ENCODE results near the gene PEX11B. TPM values are rescaled to one million over a fixed set of nuclear protein-coding genes. Genes with fewer than 3 reads are reported as not detected.
A peak's percentile ranks its signal among the peaks of the same experiment; 100 is the strongest.

PEX11B gene
- total RNA-seq, 2 donors from 2014 or later: 20.1 to 21.2 TPM

DNA sequence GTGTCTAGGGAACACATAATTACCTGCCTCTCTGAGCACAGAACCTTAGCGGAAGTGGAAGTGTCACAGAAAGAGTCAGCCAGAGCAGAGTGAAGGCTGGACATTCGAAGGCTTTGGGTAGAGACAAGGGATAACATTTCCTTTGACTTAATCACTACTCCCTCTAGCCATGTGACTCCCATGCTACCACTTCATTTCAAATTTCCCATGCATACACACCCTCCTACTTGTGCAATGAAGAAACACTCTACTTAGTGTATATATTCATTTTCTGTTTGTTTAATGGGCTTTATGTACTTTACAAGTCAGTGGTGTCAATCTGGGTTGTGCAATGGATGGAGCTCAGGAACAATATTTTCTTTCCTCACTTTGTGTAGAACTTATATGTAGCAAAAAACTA lies 39.8 kb downstream of the PEX11B start:
- Histone ChIP-seq H3K27ac (no peak overlapping the region), H3K4me3 (no peak overlapping the region), H3K27me3 (no peaks in the 10 kb centered on the region), H3K9me3 (no peaks in the 10 kb centered on the region), H3K4me1 (no peaks in the 10 kb centered on the region), H3K36me3 (no peaks in the 10 kb centered on the region)
- DNase-seq (ENCODE audit: low spot score): no peak
- TF ChIP-seq, protein P1, sequence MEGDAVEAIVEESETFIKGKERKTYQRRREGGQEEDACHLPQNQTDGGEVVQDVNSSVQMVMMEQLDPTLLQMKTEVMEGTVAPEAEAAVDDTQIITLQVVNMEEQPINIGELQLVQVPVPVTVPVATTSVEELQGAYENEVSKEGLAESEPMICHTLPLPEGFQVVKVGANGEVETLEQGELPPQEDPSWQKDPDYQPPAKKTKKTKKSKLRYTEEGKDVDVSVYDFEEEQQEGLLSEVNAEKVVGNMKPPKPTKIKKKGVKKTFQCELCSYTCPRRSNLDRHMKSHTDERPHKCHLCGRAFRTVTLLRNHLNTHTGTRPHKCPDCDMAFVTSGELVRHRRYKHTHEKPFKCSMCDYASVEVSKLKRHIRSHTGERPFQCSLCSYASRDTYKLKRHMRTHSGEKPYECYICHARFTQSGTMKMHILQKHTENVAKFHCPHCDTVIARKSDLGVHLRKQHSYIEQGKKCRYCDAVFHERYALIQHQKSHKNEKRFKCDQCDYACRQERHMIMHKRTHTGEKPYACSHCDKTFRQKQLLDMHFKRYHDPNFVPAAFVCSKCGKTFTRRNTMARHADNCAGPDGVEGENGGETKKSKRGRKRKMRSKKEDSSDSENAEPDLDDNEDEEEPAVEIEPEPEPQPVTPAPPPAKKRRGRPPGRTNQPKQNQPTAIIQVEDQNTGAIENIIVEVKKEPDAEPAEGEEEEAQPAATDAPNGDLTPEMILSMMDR (IDR thresholded peaks at IDR 0.05): no peak

DNA sequence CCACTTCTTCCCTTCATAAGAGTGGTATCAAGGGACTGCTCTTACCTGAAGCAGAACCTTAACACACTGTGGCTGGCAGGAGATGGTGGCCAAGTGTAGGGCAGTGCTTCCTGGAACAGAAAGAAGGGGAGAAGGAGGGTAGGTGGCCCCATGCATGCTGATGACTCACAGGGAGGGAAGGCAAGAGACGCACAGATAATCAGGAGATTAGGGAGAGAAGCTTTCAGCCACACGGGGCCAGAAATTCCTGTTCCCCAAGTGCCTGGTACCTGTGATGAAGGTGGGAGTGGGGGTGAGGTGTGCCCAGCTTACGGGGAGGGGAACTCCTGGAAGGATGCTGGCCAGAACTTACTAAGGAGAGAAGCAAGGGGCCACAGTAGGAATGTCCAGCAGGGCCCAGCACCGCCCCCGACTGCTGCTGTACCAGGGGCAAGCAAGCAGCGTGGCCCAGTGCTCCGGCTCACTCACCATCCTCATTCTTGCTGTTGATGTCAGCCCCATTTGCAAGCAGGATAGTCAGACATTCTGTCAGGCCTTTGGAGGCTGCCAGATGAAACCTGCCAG lies 40.5 kb downstream of the PEX11B start:
- TF ChIP-seq, protein P1 (IDR thresholded peaks at IDR 0.05): no peak
- Histone ChIP-seq H3K27me3 (no peaks in the 10 kb centered on the region), H3K27ac (no peak overlapping the region), H3K4me3 (no peak overlapping the region), H3K36me3 (no peaks in the 10 kb centered on the region), H3K9me3 (no peaks in the 10 kb centered on the region), H3K4me1 (no peaks in the 10 kb centered on the region)
- DNase-seq (ENCODE audit: low spot score): no peak

DNA sequence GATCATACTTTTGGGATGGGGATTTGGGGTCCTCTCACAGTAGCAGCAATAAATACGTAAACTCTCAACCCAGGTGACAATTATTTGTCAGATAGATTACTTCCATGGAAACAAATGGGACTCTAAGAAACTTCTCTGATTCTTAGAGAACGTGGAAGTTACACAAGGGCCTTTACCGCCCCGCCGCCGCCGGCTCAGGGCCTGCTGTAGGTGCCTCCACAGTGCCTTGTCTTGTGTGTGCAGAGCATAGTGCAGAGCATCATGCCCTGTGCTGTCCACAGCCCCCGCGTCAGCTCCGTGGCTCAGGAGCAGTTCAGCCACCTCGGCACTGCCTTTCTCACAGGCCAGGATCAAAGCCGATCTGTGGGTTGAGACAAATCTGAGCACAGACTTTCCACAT lies 43.9 kb downstream of the PEX11B start:
- no peaks in the 10 kb centered on the region for H3K27me3 ChIP-seq
- H3K4me3 ChIP-seq: no peak overlapping the region
- H3K27ac ChIP-seq: no peak overlapping the region
- TF ChIP-seq, protein P1 (IDR thresholded peaks at IDR 0.05): no peak
- no peaks in the 10 kb centered on the region for H3K36me3 ChIP-seq
- H3K9me3 ChIP-seq: no peaks in the 10 kb centered on the region
- DNase-seq (ENCODE audit: low spot score): no peak
- peaks cover 0 to 7% of the 10 kb centered on the region in 2 donors for H3K4me1 ChIP-seq

DNA sequence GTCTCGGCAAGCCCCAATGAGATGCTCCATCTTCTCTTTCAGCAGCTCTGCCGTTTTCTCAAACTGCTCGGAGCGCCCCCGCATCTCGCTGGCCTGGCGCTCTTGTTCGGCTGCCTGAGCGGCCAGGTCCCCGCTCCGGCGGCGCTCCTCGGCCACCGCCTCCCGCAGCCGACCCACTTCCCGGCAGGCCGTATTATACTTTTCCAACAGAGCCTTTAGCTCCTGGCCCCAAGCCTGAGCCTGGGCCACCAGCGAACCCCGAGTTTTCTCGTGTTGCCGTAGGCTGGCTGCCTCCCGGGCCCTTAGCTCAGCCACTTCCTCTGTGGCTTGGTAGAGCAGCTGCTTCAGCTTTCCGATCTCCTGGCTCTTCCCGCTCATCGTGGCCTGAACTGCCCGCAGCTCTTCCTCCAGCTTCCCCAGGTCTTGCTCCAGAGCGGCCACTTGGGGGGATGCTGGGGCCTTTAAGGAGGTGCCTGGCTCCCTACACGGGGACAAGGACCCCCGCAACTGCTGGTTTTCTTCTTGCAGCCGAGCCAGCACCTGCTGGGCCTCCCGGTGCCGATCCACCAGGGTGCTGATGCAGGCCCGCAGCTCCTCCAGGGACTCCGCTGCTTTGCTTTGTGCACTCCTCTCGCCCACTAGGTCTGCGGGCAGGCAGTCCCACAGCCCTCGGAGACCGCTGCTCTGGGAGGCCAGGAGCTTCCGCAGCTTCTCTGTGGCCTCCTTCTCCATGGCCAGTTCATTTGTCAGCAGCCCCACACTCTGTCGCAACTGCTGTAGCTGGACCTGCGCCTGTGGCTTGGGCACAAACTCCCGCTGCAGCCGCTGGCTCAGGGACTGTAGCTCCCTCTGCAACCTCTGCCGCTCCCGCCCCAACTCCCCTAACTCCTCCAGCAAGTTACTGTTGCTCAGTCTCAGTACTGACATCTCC lies 46.3 kb downstream of the PEX11B start:
- peak overlapping the region; percentile 42 to 50 for H3K4me3 ChIP-seq
- H3K36me3 ChIP-seq: no peaks in the 10 kb centered on the region
- peak; percentile 84 for DNase-seq (ENCODE audit: low spot score)
- TF ChIP-seq, protein P1 (IDR thresholded peaks at IDR 0.05): no peak
- peaks cover 0 to 7% of the 10 kb centered on the region in 2 donors for H3K4me1 ChIP-seq
- no peaks in the 10 kb centered on the region for H3K27me3 ChIP-seq
- no peaks in the 10 kb centered on the region for H3K9me3 ChIP-seq
- peak overlapping the region; percentile 76 to 79 for H3K27ac ChIP-seq

DNA sequence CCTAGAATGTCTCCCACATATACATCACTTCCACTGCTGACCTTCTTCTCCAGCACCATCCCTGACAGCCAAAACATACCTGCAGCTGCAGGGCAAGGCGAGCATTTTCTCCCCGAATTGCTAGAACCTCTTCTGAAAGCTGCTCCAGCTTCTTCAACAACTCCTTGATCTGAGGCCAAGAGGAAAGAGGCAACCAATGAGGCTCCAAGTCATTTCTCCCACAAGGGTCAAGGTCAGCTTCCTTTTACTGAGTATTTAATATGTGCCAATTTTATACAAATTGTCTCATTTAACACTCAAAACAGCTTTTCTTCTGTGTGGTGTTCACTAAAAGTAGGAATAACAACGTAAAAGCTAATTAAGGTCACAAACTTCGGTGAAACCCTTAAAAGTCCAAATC lies 50.3 kb downstream of the PEX11B start:
- no peak overlapping the region for H3K4me3 ChIP-seq
- DNase-seq (ENCODE audit: low spot score): no peak
- TF ChIP-seq, protein P1 (IDR thresholded peaks at IDR 0.05): no peak
- no peaks in the 10 kb centered on the region for H3K9me3 ChIP-seq
- H3K36me3 ChIP-seq: no peaks in the 10 kb centered on the region
- H3K27ac ChIP-seq: no peak overlapping the region
- no peaks in the 10 kb centered on the region for H3K27me3 ChIP-seq
- peaks cover 0 to 7% of the 10 kb centered on the region in 2 donors for H3K4me1 ChIP-seq

All from right atrium auricular region (tissue), 2 donors.